ENCODE data around the gene GNG7.
"Not testable (repeated sequence)": the region's sequence is repeated elsewhere in the genome, so short reads cannot be mapped to it uniquely, and the experiment has no call there.

The GNG7 gene

DNA sequence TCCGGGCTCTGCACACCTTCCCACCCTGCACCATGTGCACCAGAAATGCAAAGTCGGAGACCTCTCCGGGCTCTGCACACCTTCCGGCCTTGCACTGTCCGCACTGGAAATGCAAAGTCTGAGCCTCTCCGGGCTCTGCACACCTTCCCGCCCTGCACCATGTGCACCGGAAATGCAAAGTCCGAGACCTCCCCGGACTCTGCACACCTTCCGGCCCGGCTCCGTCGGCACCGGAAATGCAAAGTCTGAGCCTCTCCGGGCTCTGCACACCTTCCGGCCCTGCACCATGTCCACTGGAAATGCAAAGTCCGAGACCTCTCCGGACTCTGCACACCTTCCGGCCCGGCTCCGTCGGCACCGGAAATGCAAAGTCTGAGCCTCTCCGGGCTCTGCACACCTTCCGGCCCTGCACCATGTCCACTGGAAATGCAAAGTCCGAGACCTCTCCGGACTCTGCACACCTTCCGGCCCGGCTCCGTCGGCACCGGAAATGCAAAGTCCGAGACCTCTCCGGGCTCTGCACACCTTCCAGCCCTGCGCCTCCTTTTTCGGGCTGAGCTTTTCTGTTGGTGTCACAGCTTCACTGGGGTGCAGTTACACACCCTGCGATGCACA is 59.3 kb downstream of the GNG7 start:
- not testable (repeated sequence) for DNase-seq (ENCODE audit: low read depth in 2 of 2)

DNA sequence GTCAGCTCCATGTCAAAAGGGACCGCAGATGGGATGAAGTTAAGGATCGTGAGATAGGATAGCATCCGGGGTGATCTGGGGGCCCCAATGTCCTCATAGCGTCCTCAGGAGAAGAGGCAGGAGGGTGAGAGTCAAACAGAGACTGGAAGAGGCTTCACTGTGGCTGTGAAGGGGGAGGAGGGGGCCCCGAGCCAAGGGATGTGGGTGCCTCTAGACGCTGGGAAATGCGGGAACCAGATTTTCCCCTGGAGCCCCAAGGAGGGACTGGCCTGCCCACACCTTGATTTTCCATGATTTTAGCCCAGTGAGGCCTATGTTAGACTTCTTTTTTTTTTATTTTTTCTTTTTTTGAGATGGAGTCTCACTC is 61.2 kb downstream of the GNG7 start:
- no peak for DNase-seq (ENCODE audit: low read depth in 2 of 2)

DNA sequence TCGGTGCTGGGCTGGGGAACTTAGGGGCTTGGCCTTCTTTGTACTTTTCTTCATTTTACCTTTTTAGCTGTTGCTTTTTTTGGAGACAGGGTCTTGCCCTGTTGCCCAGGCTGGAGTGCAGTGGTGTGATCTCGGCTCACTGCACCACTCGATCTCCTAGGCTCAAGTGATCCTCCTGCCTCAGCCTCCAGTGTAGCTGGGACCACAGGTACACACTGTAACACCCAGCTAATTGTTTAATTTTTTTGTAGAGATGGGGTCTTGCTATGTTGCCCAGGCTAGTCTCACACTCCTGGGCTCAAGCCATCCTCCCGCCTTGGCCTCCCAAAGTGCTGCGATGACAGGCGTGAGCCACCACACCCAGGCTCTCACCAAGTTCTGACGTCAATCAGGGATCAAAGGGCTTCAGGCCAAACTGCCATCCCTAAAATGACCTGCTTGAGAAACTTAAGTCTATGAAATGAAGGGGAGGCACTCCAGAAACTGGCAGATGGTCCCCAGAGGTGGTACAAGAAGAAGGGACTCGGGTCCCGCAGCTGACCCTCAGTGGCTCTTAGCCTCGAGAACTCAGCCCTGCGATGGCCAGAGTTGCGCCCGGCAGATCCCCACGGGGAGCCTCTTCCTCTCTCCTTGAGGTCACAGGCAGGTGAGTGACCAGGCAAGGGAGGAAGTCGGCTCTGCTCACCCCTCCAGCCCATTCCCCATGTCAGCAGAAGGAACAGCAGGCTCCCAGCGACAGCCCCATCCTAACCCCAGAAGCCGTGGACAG is 61.7 kb downstream of the GNG7 start:
- DNase-seq (ENCODE audit: low read depth in 2 of 2): no peak

DNA sequence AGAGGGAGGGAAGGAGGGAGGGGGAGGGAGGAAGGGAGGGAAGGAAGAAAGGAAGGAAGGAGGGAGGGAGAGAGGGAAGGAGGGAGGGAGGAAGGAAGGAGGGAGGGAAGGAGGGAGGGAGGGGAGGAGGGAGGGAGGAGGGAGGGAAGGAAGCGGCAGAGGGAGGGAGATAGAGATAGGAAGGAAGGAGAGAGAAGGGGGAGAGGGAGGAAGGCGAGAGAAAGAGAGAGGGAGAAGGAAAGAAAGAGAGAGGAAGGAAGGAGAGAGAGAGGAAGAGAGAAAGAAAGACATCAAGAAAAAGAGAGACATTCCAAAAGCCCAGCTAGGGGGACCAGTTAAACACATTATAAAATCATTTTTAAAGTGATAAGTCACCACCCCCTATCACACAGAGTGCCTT is 62.5 kb downstream of the GNG7 start:
- no peak for DNase-seq (ENCODE audit: low read depth in 2 of 2)

DNA sequence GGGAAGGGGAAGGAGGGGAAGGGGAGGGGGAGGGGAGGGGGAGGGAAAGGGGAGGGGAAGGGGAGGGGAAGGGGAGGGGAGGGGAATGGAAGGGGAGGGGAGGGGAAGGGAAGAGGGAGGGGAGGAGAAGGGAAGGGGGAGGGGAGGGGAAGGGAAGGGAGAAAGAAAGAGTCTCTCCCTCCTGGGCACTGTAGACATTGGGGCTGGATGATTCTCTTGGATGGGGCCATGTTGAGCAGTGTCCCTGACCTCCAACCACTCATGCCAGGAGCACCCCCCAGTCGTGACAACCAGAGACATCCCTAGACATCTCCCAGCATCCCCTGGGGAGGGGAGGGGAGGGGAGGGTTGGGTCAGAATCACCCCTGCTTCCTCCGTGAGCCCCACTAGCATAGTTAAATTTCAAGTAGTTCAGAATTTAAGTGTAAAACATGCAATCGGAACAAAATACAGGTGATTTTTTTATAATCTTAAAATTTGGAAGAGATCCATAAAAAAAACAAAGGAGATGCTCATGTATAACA is 64.0 kb downstream of the GNG7 start:
- DNase-seq (ENCODE audit: low read depth in 2 of 2): no peak

DNA sequence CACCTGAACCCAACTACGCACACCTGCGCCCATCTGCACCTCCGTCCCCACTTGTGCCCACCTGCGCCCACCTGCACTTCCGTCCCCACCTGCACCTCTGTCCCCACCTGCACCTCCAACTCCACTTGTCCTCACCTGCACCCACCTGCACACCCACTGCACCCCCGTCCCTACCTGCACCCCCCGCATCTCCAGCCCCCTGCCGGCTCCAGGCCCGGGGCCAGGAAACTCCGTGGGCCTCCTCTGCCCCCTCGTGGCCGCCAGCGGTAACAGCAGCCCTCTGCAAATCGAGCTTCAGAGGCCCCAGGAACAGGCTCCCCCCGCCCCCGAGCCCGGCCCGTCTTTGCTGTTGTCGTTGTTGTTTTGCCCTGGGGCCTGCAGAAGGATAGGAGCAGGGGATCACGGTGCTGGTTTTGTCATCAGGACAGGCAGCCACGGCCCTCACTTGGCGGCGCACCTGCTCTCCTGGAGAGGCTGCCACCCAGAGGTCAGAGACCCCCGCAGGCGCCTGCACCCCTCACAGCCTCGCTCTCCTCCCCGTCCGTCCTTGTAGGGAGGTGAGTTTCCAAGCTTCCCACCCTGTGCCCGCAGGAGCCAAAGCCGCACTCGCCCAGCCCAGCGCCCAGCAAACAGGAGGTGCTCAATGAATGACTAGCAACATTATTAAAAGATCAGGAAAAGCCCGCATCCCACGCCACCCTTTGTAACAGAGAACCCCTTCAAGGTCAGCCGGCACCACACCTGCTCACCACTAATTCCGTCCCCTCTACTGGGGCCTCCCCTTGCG is 65.4 kb downstream of the GNG7 start:
- DNase-seq (ENCODE audit: low read depth in 2 of 2): peak; percentile 52 to 55

DNA sequence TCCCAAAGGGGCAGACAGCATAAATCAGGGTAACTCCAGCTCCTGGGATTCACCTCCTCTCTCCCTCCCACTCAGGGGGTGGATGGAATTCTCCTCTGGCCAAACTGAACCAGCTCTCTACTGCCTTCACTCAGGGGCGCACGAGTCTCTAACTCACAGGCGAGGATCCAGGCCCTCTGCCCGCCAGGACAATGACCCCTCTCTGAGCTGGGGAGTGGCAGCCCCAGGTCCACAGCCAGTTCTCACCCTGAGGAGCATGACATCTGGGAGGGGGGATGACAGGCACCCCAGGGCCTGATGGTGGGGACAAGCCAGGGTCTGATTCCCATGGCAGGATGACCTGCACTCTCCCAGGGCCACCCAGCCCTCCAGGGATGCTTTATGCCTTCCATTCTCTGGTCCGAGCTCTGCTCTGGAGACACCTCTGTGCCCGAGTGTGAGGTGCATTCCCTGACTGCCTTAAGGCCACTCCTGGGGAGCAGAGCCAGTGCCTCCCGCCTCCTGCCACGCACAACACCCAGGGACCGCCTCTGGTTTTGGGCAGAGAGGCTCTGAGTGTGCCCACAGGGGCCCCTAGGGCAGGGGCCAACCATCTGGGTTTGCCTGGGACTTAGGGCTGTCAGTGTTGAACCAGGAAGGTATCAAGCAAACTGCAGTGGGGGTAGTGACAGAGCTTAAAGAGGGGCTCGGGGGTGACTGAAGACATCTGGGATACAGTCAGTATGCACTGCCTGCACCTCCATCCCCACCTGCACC is 66.2 kb downstream of the GNG7 start:
- DNase-seq (ENCODE audit: low read depth in 2 of 2): no peak

DNA sequence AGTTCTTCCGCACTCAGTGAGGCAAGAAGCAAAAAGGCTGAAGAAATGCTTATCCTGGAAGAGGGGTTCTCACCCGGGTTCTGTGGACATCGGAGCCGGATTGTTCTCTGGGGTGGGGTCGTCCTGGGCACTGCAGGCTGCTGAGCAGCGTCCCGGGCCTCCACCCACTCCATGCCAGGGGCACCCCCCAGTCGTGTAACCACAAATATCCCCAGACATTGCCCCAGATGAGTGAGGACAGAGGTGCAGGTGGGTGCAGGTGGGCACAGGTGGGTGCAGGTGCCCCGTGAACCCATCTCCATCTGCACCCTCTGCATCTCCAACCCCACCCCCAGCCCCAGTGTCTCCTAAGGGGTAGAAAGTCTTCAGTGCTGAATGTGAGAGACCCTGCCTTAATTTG is 67.5 kb downstream of the GNG7 start:
- no peak for DNase-seq (ENCODE audit: low read depth in 2 of 2)

DNA sequence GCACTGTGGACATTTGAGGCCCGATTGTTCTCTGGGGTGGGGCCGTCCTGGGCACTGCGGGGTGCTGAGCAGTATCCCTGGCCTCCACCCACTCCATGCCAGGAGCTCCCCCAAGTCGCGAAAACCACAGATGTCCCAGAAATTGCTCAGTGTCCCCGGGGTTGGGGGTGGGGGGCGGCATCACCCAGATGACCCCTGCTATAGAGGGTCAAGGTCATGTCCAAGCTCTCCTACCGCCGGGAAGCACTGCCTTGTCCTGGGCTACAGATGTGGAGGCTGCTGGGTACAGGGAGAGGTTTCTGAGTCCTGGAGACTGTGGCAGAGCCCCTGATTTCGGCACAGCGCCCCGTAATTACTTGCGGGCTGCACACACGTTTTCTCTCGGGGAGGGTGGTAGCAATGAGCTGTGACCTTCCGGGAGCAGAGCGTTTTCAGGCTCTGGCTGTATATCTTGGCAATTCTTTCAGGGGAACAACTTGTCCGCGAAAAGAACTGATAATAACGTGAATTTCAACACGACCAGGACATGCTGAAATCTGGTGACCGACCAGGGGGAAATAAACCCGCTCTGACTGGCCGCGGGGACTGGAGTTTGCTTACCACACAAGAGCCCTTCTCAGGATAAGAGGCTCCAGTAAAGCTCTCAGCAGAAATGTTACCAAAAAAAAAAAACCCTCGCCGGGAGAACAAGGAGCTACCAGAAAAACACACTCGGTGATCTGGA is 68.1 kb downstream of the GNG7 start:
- no peak for DNase-seq (ENCODE audit: low read depth in 2 of 2)

DNA sequence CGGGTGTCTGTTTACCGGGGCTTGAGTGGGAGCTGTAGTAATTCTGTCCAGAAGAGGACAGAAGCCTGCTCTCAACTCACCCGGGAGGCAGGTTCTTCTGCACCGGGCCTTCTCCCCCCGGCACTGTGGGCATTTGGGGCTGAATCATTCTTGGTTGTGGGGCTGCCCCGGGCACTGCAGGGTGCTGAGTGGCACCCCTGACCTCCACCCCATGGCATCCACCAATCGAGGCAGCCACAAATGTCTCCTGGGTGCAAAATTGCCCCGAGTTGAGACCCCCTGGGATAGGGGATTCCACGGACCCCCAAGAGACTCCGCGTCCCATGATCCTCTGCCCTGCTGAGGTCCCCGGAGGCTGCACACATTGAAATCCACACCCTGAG is 68.8 kb downstream of the GNG7 start:
- DNase-seq (ENCODE audit: low read depth in 2 of 2): no peak

DNA sequence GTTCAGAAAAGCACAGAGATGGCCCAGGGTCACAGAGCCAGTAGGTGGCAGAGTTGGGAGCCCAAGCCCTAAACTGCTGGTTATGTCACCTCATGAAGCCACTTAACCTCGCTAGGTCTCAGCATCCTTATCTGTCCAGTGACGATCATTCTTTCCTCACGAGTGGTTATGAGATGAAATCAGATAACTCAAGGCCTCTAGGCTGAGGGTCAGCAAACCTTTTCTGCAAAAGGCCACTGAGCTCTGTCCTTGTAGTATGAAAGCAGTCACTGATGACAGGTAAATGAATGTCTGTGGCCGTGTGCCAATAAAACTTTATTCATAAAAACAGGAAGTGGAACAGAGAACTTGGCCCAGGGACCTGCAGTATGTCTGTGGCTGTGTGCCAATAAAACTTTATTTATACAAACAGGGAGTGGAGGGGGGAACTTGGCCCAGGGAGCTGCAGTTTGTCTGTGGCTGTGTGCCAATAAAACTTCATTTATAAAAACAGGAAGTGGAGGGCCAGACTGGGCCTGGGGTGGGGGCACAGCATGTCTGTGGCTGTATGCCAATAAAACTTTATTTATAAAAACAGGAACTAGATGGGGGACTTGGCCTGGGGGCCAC is 71.2 kb downstream of the GNG7 start:
- no peak for DNase-seq (ENCODE audit: low read depth in 2 of 2)

DNA sequence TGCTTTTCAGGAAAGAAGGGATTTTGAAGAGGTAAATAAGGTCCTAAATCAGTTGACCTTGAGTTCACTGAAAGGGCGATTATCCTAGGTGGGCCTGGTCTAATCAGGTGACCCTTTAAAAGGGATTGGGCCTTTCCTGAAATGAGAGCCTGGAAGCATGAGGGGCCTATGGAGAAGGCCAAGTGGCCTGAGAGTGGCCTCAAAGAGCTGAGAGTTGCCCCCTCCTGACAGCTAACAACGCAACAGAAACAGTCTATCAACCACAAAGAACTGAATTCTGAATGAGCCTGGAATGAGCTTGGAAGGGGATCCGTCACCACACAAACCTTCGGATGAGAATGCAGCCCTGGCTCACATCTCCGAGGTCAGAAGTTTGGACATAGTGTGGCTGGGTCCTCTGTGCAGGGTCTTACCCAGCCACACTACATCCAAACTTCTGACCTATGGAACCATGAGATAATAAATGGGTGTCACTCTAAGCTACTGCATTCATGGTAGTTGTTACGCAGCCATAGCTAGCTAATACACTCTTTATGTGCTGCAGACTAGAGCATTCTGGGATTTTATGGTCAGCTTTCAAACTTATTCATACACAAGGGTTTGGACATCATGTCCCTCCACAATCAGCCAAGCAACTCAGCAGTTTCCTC is 72.0 kb downstream of the GNG7 start:
- no peak for DNase-seq (ENCODE audit: low read depth in 2 of 2)

DNA sequence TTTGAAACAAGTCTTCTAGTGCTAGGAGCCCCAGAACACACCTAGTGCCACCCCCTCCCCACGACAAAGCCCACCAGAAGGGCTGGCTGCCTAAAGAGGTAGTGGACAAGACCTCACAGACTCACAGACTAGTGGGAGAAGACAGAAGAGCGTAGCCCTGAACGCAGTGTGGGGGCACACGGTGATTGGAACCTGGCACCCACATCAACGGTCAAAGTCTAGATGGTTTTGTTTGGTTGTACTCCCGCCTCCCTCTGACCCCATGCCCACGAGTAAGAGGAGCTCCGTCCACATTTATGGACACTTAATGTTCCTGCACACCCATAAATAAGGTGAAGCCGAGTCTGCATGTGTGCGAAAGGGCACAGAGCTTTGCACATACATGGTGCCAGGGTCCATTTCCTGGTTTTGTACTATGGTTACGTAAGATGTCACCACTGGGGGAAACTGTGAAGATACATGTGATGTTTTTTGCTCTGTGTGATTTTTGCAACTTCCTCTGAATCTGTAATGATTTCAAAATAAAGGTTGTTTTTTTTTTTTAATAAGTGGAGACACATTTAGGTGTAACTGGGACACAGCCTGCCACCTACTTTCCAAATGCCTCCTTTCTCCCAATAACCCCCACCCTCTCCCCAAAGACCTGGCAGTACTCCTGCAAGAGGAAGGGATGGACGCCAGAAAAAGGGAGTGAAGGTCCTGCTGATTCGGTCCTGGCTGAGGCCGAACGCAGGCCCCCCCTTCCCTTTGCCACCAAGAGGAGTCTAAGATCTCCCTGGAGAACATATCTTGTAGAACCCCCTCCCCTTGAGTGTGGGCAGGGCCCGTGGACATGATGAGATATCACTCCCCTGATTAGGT is 72.8 kb downstream of the GNG7 start:
- no peak for DNase-seq (ENCODE audit: low read depth in 2 of 2)

DNA sequence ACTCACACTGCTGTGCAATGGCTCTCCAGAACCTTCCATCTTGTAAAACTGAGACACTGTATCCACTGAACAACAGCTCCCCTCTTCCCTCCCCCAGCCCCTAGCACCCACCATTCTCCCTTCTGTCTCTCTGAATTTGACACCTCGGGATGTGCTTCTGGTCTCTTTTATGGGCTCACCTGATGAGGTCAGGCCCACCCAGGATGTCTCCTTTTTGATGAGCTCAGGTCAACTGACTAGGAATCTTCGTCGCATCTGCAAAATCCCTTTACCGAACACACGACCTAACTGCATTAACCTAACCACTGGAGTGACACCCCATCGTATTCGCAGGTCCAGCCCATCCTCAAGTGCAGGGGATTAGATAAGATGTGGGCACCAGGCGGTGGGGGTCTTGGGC is 73.9 kb downstream of the GNG7 start:
- no peak for DNase-seq (ENCODE audit: low read depth in 2 of 2)

DNA sequence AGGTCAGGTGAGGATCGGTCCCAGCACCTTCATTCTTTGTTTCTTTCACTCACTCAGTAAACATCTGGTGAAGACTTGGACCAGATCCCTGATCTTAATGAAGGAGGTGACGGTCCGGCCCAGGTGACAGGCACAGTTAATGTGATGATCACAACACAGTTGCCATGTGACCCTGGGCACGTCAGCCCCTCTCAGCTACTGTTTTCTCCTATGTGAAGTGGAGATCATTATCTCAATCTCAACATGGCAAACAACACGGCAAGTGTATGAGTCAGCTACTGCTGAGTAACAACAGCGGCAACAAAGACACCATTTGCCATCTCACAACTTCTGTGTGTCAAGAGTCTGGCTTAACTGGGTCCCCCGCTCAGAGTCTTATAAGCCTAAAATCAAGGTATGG is 74.6 kb downstream of the GNG7 start:
- no peak for DNase-seq (ENCODE audit: low read depth in 2 of 2)

DNA sequence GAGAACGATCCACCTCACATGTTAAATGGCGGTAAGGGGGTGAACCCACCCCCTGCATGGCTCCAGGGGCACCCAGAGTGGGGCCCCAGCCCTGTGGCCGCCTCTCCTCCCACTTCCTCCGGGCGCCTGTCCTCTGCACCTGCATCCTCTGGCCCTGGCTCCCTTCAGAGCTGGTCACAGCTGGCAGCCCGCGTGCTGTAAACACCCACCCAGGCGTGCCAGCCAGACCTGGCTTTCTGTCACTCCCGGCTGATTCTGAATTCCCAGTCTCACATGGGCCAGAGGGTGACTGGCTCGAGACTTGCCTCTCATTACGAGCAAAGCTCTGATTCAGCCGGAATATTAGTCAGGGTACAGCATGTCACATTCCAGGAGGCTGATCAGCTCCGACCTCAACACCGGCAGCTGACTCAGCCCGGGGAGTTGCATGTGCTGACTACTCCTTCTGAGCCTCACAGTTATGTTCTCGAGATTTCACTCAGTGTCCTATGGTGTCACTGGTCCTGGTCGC is 75.1 kb downstream of the GNG7 start:
- no peak for DNase-seq (ENCODE audit: low read depth in 2 of 2)

DNA sequence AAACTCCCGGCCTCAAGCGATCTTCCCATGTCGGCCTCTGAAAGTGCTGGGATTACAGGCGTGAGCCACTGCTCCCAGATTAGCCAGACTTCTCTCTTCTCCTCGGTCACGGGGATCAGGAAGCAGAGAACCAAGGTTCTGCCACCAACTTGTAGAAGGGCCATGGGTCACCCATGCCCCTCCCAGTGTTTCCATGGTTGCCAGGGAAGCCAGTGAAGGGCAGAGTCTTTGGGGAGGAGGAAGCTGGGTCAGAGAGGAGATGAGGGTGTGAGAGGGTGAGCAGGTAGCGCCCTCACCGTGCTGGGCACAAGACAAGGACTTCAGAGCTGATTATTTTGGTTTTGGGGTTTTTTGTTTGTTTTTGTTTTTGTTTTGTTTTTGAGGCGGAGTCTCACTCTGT is 77.1 kb downstream of the GNG7 start:
- no peak for DNase-seq (ENCODE audit: low read depth in 2 of 2)

DNA sequence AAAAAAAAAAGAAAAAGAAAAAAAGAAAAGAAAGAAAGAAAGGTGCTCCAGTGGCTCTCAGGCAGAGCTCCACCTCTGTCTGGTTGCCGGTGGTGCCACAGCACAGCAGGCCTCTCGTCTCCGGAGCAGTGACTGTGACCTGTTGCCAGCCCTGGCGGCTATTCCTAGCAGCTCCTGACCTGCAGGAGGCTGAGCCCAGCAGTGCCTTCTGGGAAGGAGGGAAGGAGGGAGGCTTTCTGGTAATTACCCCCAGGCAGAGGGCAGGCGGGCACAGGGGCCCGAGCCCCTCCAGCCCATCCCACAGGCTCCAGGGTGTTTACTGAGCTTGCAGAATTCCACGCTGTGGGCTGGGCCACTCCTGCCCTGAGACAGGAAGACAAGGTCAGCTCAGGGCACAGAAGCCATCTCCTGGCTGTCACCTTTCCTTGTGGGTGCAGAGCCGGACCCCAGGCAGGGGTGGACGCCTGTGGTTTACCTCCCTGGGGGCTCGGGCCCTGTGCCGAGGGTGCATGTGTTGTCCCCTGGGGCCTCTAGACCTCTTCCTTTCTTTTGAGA is 77.9 kb downstream of the GNG7 start:
- no peak for DNase-seq (ENCODE audit: low read depth in 2 of 2)

DNA sequence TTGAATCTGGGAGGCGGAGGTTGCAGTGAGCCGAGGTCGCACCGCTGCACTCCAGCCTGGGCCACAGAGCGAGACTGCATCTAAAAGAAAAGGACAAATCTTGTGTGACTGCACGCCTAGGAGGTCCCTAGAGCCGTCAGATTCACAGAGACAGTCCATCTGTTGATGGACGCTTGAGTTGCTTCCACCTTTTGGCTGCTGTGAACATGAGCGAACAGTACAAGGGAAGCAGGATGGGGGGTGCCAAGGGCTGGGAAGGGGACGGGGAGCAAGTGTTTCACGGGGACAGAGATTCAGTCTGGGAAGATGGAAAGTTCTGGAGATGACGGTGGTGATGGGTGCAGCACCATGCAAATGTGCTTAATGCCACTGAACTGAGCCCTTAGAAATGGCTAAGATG is 78.7 kb downstream of the GNG7 start:
- no peak for DNase-seq (ENCODE audit: low read depth in 2 of 2)

All from stimulated activated CD8-positive, alpha-beta memory T cell treated with anti-CD3 and anti-CD28 coated beads, Interleukin-2, amount 100 ng/mL, for 48 hours (primary cell).